Gastroesophageal sphincter (tissue), 4 donors: ENCODE data around the gene CUBN. TPM values are rescaled to one million over a fixed set of nuclear protein-coding genes. Genes with fewer than 3 reads are reported as not detected.

Experiments
- ATAC-seq: fragments of 150-250 bp; one replicate; pipeline ENCODE4 v1.9.1; 2016; ENCODE audit warnings: mild to moderate bottlenecking, moderate library complexity
- H3K27ac ChIP-seq, 4 donors: fragments of 200-600 bp; sonication (generic) in 3 of 4; 1 replicate in 3 of 4; 2 replicates in 1 of 4; pipeline ENCODE4 v1.5.1; 2016 to 2019
- H3K27me3 ChIP-seq: fragments of 200-600 bp; sonication (generic); one replicate; pipeline ENCODE4 v1.5.1; 2019
- H3K36me3 ChIP-seq, 2 donors: fragments of 200-600 bp; sonication (generic); one replicate each; pipeline ENCODE4 v1.5.1; 2019; ENCODE audit warnings: control low read depth in 1 of 2
- H3K4me1 ChIP-seq, 3 donors: fragments of 200-600 bp; sonication (generic); 1 replicate in 2 of 3; 2 replicates in 1 of 3; pipeline ENCODE4 v1.5.1; 2016 to 2019; ENCODE audit warnings: control low read depth in 2 of 3
- H3K4me3 ChIP-seq, 2 donors: fragments of 200-600 bp; sonication (generic); one replicate each; pipeline ENCODE4 v1.5.1; 2019; ENCODE audit warnings: mild to moderate bottlenecking in 1 of 2, moderate library complexity in 1 of 2
- H3K9me3 ChIP-seq, 3 donors: fragments of 200-600 bp; sonication (generic); one replicate each; pipeline ENCODE4 v1.5.1; 2017 to 2019; ENCODE audit warnings: control low read depth in 2 of 3
- CTCF ChIP-seq, 4 experiments: fragments of 200-600 bp in 2 of 4; fragments of 450-650 bp in 2 of 4; sonication (generic) in 1 of 4; IDR thresholded peaks; one replicate each; pipeline ENCODE4 v1.5.1; 2017 to 2019; ENCODE audit warnings: antibody characterized with exemption in 4 of 4, mild to moderate bottlenecking in 2 of 4, moderate library complexity in 2 of 4
- EP300 ChIP-seq: sonication (generic); formaldehyde crosslinking; IDR thresholded peaks from one replicate; pipeline ENCODE4 v1.6.1; 2017; ENCODE audit warnings: antibody characterized with exemption, mild to moderate bottlenecking
- POLR2A ChIP-seq, 2 donors: fragments of 450-650 bp; IDR thresholded peaks; one replicate each; pipeline ENCODE4 v1.6.1; 2017; ENCODE audit warnings: antibody characterized with exemption in 2 of 2, mild to moderate bottlenecking in 2 of 2, moderate library complexity in 1 of 2
- POLR2AphosphoS5 ChIP-seq: sonication (generic); formaldehyde crosslinking; IDR thresholded peaks from one replicate; pipeline ENCODE4 v1.6.1; 2017; ENCODE audit warnings: antibody characterized with exemption
- WGBS, 2 donors: methylation state at CpG; one replicate each; pipeline ENCODE4 v1.1.5; 2018; ENCODE audit warnings: low coverage in 1 of 2; 5-methylcytosine and 5-hydroxymethylcytosine counted together
- total RNA-seq, 4 donors: library from RNA; depleted of rRNA; stranded (reverse); fragments of >200 nt; gene quantifications; one replicate each; pipeline ENCODE4 v1.1.0, GENCODE V29; 2016

Gene CUBN
- total RNA-seq, 4 donors from 2014 or later = 0.37 to 2.8 (median 1.6) TPM

- H3K4me1 ChIP-seq = peaks cover 3 to 49% (median 23%) of the 10 kb centered on the region in 3 donors
- peak overlapping the region in 3 of 4 donors; percentile 66 to 80 (median 68) for H3K27ac ChIP-seq
- no peak overlapping the region for H3K4me3 ChIP-seq
- H3K9me3 ChIP-seq = no peaks in the 10 kb centered on the region
- no peaks in the 10 kb centered on the region for H3K27me3 ChIP-seq
- 59 to 86% methylated on average over 2 of the region's 2 CpGs for WGBS, 2 donors
- H3K36me3 ChIP-seq = no peaks in the 10 kb centered on the region
- ATAC-seq = no peak
- TF ChIP-seq EP300 (no peak), POLR2AphosphoS5 (no peak), CTCF (IDR thresholded peaks at IDR 0.05) (no peak), POLR2A (IDR thresholded peaks at IDR 0.05) (no peak)
Observed at GRCh38 chr10:17010363-17011145, 119.1 kb downstream of the CUBN start.

- 60% methylated on average over 2 to 3 of the region's 3 CpGs for WGBS, 2 donors
- no peaks in the 10 kb centered on the region for H3K9me3 ChIP-seq
- peak; percentile 83 for ATAC-seq
- H3K4me3 ChIP-seq = no peak overlapping the region
- H3K4me1 ChIP-seq = peaks cover 3 to 49% (median 23%) of the 10 kb centered on the region in 3 donors
- H3K27ac ChIP-seq = peak overlapping the region; percentile 21 to 80 (median 67)
- no peaks in the 10 kb centered on the region for H3K36me3 ChIP-seq
- TF ChIP-seq EP300 (no peak), POLR2AphosphoS5 (peak; percentile 46)
- H3K27me3 ChIP-seq = no peaks in the 10 kb centered on the region
Observed at GRCh38 chr10:17009212-17009700, 120.4 kb downstream of the CUBN start.

GRCh38 chr10:17007418-17007770 is 122.2 kb downstream of the CUBN start:
- Histone ChIP-seq H3K4me1 (peaks cover 11 to 66% (median 23%) of the 10 kb centered on the region in 3 donors), H3K27ac (peak overlapping the region in 3 of 4 donors; percentile 48 to 68 (median 66))
- WGBS, 2 donors = 40 to 57% methylated on average over 4 to 8 of the region's 8 CpGs

GRCh38 chr10:17006631-17007417 is 122.8 kb downstream of the CUBN start:
- Histone ChIP-seq H3K27me3 (no peaks in the 10 kb centered on the region), H3K4me1 (peaks cover 11 to 72% (median 23%) of the 10 kb centered on the region in 3 donors), H3K36me3 (no peaks in the 10 kb centered on the region), H3K27ac (peak overlapping the region in 3 of 4 donors; percentile 48 to 68 (median 66)), H3K4me3 (no peak overlapping the region), H3K9me3 (no peaks in the 10 kb centered on the region)
- no peak for TF ChIP-seq EP300
- no peak for TF ChIP-seq POLR2A (IDR thresholded peaks at IDR 0.05)
- TF ChIP-seq CTCF (IDR thresholded peaks at IDR 0.05) = no peak
- TF ChIP-seq POLR2AphosphoS5 = no peak
- ATAC-seq = no peak
- WGBS, 2 donors = 70 to 87% methylated on average over 5 to 7 of the region's 12 CpGs

More at GRCh38 chr10:17007418-17007770, 122.2 kb downstream of the CUBN start:
- no peak for ATAC-seq
- no peaks in the 10 kb centered on the region for H3K9me3 ChIP-seq
- H3K4me3 ChIP-seq = no peak overlapping the region
- TF ChIP-seq EP300 = no peak
- TF ChIP-seq CTCF (IDR thresholded peaks at IDR 0.05) = no peak
- no peak for TF ChIP-seq POLR2A (IDR thresholded peaks at IDR 0.05)
- no peak for TF ChIP-seq POLR2AphosphoS5
- no peaks in the 10 kb centered on the region for H3K27me3 ChIP-seq
- no peaks in the 10 kb centered on the region for H3K36me3 ChIP-seq
